ENCODE data around the gene OBP2A.

DNA sequence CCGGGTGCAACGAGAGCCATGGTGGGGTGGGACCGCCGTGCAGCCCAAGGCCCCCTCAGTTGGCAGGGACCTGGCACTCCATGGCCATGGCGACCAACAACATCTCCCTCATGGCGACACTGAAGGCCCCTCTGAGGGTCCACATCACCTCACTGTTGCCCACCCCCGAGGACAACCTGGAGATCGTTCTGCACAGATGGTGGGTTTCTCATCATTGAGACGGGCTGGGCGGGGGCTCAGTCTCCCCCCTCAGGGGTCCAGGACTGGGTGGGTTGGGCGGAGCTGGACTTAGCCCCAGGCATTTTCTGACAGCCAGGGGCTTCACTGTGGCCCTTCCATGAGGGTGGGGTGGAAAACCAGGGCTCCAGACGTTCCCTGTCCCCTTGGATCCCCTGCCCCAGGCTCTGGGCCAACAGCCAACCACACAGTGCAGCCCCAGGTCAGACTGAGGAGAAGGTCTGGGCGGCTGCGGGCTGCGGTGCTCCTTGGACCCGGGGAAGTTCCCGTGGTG, 16.4 kb downstream of the OBP2A start:
- TF ChIP-seq, protein P1, sequence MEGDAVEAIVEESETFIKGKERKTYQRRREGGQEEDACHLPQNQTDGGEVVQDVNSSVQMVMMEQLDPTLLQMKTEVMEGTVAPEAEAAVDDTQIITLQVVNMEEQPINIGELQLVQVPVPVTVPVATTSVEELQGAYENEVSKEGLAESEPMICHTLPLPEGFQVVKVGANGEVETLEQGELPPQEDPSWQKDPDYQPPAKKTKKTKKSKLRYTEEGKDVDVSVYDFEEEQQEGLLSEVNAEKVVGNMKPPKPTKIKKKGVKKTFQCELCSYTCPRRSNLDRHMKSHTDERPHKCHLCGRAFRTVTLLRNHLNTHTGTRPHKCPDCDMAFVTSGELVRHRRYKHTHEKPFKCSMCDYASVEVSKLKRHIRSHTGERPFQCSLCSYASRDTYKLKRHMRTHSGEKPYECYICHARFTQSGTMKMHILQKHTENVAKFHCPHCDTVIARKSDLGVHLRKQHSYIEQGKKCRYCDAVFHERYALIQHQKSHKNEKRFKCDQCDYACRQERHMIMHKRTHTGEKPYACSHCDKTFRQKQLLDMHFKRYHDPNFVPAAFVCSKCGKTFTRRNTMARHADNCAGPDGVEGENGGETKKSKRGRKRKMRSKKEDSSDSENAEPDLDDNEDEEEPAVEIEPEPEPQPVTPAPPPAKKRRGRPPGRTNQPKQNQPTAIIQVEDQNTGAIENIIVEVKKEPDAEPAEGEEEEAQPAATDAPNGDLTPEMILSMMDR (conservative IDR thresholded peaks at IDR 0.05 in 1 of 2, IDR thresholded peaks at IDR 0.05 in 1 of 2; ENCODE audit: low read depth in 1 of 2, low read length in 2 of 2): no peak
- no peak for TF ChIP-seq EZH2 (IDR thresholded peaks at IDR 0.05; ENCODE audit: low read length, missing control alignments)

Data from fibroblast of lung (primary cell).